CD14-positive monocyte (primary cell): ENCODE results near the gene SLC35F4. TPM values are rescaled to one million over a fixed set of nuclear protein-coding genes. Genes with fewer than 3 reads are reported as not detected.

Experiments used
- DNase-seq, 3 donors: peaks; one replicate each; pipeline ENCODE4 v3.0.0-alpha.2; 2011 to 2022
- H2AFZ ChIP-seq: 2 replicates; pipeline ENCODE4 v1.6.0; 2012; ENCODE audit warnings: mild to moderate bottlenecking, low read depth, low read length, inconsistent platforms; ENCODE audit not compliant: insufficient read depth, poor library complexity, severe bottlenecking
- H3K27ac ChIP-seq, 2 donors: 1 replicate in 1 of 2; 2 replicates in 1 of 2; pipeline ENCODE4 v1.5.1; 2012 to 2013; ENCODE audit warnings: low read length in 2 of 2, control low read depth in 1 of 2, inconsistent platforms in 1 of 2, low read depth in 1 of 2, mild to moderate bottlenecking in 1 of 2
- H3K27me3 ChIP-seq, 2 donors: one replicate each; pipeline versions ENCODE4 v1.6.0 to v1.6.1; 2011 to 2013; ENCODE audit warnings: low read length in 2 of 2; ENCODE audit not compliant: control insufficient read depth in 2 of 2, insufficient read depth in 2 of 2
- H3K36me3 ChIP-seq, 2 donors: replicated peaks in 1 of 2; 1 replicate in 1 of 2; 2 replicates in 1 of 2; pipeline versions ENCODE4 v1.5.1 to v1.6.1; 2012 to 2013; ENCODE audit warnings: low read length in 2 of 2, control low read depth in 1 of 2, inconsistent platforms in 1 of 2, mild to moderate bottlenecking in 1 of 2; ENCODE audit not compliant: insufficient read depth in 2 of 2, control insufficient read depth in 1 of 2
- H3K4me1 ChIP-seq, 2 donors: 1 replicate in 1 of 2; 2 replicates in 1 of 2; pipeline versions ENCODE4 v1.5.1 to v1.6.1; 2012 to 2013; ENCODE audit warnings: low read length in 2 of 2, control low read depth in 1 of 2, inconsistent platforms in 1 of 2, mild to moderate bottlenecking in 1 of 2, moderate library complexity in 1 of 2; ENCODE audit not compliant: insufficient read depth in 2 of 2, control insufficient read depth in 1 of 2
- H3K4me2 ChIP-seq: replicated peaks from 2 replicates; pipeline ENCODE3; 2012; ENCODE audit warnings: low read length, moderate library complexity, mild to moderate bottlenecking; ENCODE audit not compliant: poor library complexity, severe bottlenecking; ENCODE audit errors: extremely low read depth
- H3K4me3 ChIP-seq, 3 experiments: fragments of 200-600 bp in 1 of 3; sonication (generic) in 1 of 3; replicated peaks in 1 of 3; 1 replicate in 2 of 3; 2 replicates in 1 of 3; pipeline ENCODE4 v1.5.1; 2011 to 2013; ENCODE audit warnings: low read length in 3 of 3, mild to moderate bottlenecking in 3 of 3, control low read depth in 2 of 3, low read depth in 2 of 3, inconsistent platforms in 1 of 3, moderate library complexity in 1 of 3
- H3K79me2 ChIP-seq: 2 replicates; pipeline ENCODE4 v1.6.0; 2012; ENCODE audit warnings: mild to moderate bottlenecking, control low read depth, inconsistent platforms, low read length, moderate library complexity; ENCODE audit not compliant: insufficient read depth
- H3K9ac ChIP-seq: 2 replicates; pipeline ENCODE4 v1.6.0; 2017; ENCODE audit warnings: low read length, mild to moderate bottlenecking; ENCODE audit not compliant: insufficient read depth, poor library complexity, severe bottlenecking
- H3K9me3 ChIP-seq, 2 donors: replicated peaks in 1 of 2; 1 replicate in 1 of 2; 2 replicates in 1 of 2; pipeline versions ENCODE4 v1.5.1 to v1.6.1; 2012 to 2013; ENCODE audit warnings: low read length in 2 of 2, control low read depth in 1 of 2; ENCODE audit not compliant: control insufficient read depth in 1 of 2, insufficient read depth in 1 of 2
- H4K20me1 ChIP-seq: 2 replicates; pipeline ENCODE4 v1.6.0; 2012; ENCODE audit warnings: mild to moderate bottlenecking, low read length, control low read depth, moderate library complexity; ENCODE audit not compliant: insufficient read depth
- H3K27ac Mint-ChIP-seq, 7 donors: one replicate each; pipeline ENCODE4 v1.8.0; 2020; ENCODE audit warnings: mild to moderate bottlenecking in 7 of 7, mixed read lengths in 7 of 7, moderate library complexity in 6 of 7, inconsistent platforms in 2 of 7
- H3K27me3 Mint-ChIP-seq, 3 donors: one replicate each; pipeline ENCODE4 v1.8.0; 2021 to 2022; ENCODE audit warnings: low read depth in 3 of 3, mild to moderate bottlenecking in 3 of 3, mixed read lengths in 3 of 3, moderate library complexity in 3 of 3, inconsistent platforms in 1 of 3
- H3K36me3 Mint-ChIP-seq, 2 donors: one replicate each; pipeline ENCODE4 v1.8.0; 2020; ENCODE audit warnings: mixed read lengths in 2 of 2, inconsistent platforms in 1 of 2, mild to moderate bottlenecking in 1 of 2
- H3K4me1 Mint-ChIP-seq: one replicate; pipeline ENCODE4 v1.8.0; 2020; ENCODE audit warnings: mild to moderate bottlenecking, mixed read lengths
- H3K4me3 Mint-ChIP-seq, 2 donors: one replicate each; pipeline ENCODE4 v1.8.0; 2020; ENCODE audit warnings: mild to moderate bottlenecking in 2 of 2, mixed read lengths in 2 of 2, moderate library complexity in 1 of 2
- H3K9me3 Mint-ChIP-seq, 7 donors: one replicate each; pipeline ENCODE4 v1.8.0; 2020 to 2022; ENCODE audit warnings: mixed read lengths in 7 of 7, mild to moderate bottlenecking in 6 of 7, moderate library complexity in 6 of 7, inconsistent platforms in 2 of 7
- CTCF ChIP-seq: fragments of 200-600 bp; IDR thresholded peaks from one replicate; pipeline ENCODE4 v1.8.0; 2022; ENCODE audit warnings: antibody characterized with exemption, mild to moderate bottlenecking
- WGBS: methylation state at CpG from one replicate; pipeline ENCODE4 v1.1.5; 2013; ENCODE audit warnings: missing lambda C conversion rate; ENCODE audit not compliant: insufficient coverage; 5-methylcytosine and 5-hydroxymethylcytosine counted together
- intact Hi-C, 2 donors: fragments of 100-400 bp; cut with micrococcal nuclease; formaldehyde crosslinking; loops; one replicate each; pipeline versions ENCODE4 v1.15.0 to v1.15.1; 2023
- polyA plus RNA-seq, 3 donors: library from polyadenylated mRNA; depleted of rRNA in 1 of 3; unstranded in 2 of 3; stranded (reverse) in 1 of 3; fragments of 300-500 nt in 2 of 3; fragments of >200 nt in 1 of 3; fragmentation: Illumina TruSeq in 2 of 3; gene quantifications; 1 replicate in 2 of 3; 2 replicates in 1 of 3; pipeline ENCODE4 v1.2.3, GENCODE V29; 2012 to 2021

The SLC35F4 gene
- polyA plus RNA-seq, 3 donors, result not detected

- Histone ChIP-seq H3K4me1 (no peaks in the 10 kb centered on the region), H3K4me3 (no peak overlapping the region), H3K79me2 (no peaks in the 10 kb centered on the region), H3K9me3 (peaks cover 0 to 2% of the 10 kb centered on the region in 2 donors), H4K20me1 (no peaks in the 10 kb centered on the region), H3K4me2 (no peak overlapping the region), H3K27me3 (no peaks in the 10 kb centered on the region), H2AFZ (no peak overlapping the region), H3K36me3 (no peaks in the 10 kb centered on the region), H3K9ac (no peak overlapping the region), H3K27ac (no peak overlapping the region)
- Mint-ChIP-seq H3K27me3 (peaks cover 0 to 3% (median 0%) of the 10 kb centered on the region in 3 donors), H3K36me3 (no peaks in the 10 kb centered on the region), H3K4me3 (no peak overlapping the region), H3K9me3 (peaks cover 0 to 9% (median 1%) of the 10 kb centered on the region in 7 donors), H3K4me1 (no peaks in the 10 kb centered on the region), H3K27ac (no peak overlapping the region)
- DNase-seq, result no peak
- TF ChIP-seq CTCF, result no peak
- no CpG with 5 or more reads among the region's 2 CpGs for WGBS
- intact Hi-C loops, result no loop called here
Measured at GRCh38 chr14:57812741-57813140, 53.2 kb downstream of the SLC35F4 start.

GRCh38 chr14:57811998-57812546 lies 53.8 kb downstream of the SLC35F4 start:
- Mint-ChIP-seq H3K4me3 (no peak overlapping the region), H3K9me3 (peaks cover 0 to 11% (median 1%) of the 10 kb centered on the region in 7 donors), H3K36me3 (no peaks in the 10 kb centered on the region), H3K27ac (no peak overlapping the region), H3K4me1 (no peaks in the 10 kb centered on the region), H3K27me3 (peaks cover 0 to 3% (median 0%) of the 10 kb centered on the region in 3 donors)
- Histone ChIP-seq H3K79me2 (no peaks in the 10 kb centered on the region), H3K4me1 (no peaks in the 10 kb centered on the region), H3K4me2 (no peak overlapping the region), H4K20me1 (no peaks in the 10 kb centered on the region), H3K27ac (no peak overlapping the region), H2AFZ (no peak overlapping the region), H3K9ac (no peak overlapping the region), H3K27me3 (no peaks in the 10 kb centered on the region), H3K9me3 (peaks cover 0 to 3% of the 10 kb centered on the region in 2 donors), H3K36me3 (no peaks in the 10 kb centered on the region), H3K4me3 (no peak overlapping the region)
- WGBS, result 14% methylated on average over 1 of the region's 2 CpGs
- intact Hi-C loops, result no loop called here
- no peak for TF ChIP-seq CTCF
- no peak for DNase-seq
